ENCODE results near the gene THADA.

Gene THADA

DNA sequence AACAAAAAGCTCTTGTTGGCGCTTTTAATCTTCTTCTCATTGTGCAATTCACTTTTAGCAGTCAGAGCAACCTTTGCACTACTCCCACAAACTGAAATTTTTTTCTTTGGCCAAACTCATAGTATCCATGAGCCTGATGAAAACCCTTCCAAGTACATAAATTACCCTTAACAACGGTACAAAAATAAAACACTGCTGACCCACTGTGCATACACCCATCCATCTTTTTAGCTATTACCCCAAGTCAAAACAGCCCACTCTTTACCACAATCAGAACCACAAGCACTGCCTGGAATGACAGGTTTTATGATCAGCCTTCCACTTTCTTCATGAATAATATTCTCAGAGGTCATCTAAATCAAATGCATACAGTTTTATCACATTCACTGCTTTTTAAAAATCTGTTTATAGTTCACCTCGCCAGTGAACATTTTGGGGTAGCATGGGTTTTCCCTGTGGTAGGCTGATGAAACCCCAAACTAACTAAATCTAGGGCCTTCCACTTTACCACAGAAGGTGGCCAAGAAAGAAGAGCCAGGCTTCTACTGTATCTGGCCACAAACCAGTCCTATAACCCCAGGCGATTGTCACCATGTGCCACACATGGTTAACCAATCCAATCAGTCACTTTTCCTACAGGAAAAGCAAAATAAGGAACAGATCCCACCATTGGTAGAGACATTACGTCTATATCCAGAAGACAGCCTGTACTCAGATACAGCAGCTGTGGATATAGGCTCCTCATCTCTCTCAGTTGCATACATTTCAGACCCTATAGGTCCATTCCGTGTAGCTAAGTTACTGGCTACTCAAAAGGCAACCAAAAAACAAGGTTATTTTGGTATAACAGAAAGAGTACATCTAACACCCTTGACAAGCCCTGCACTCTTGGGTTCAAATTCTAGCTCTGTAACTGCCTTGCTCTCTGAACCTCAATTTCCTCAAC is 171.3 kb downstream of the THADA start:
- no peak overlapping the region for H3K27ac ChIP-seq (ENCODE audit: low read length)
- H3K9ac ChIP-seq (ENCODE audit: low read length in 2 of 2), result no peak overlapping the region
- H3K9me3 ChIP-seq (ENCODE audit: control insufficient read depth in 2 of 2, low read length in 2 of 2), result no peaks in the 10 kb centered on the region
- no peaks in the 10 kb centered on the region for H3K27me3 ChIP-seq (ENCODE audit: control insufficient read depth in 1 of 2, insufficient read depth in 2 of 2, low read length in 2 of 2)
- no peak overlapping the region for H3K4me3 ChIP-seq (ENCODE audit: low read length in 2 of 2)
- no peaks in the 10 kb centered on the region for H3K36me3 ChIP-seq (ENCODE audit: control insufficient read depth in 2 of 2, insufficient read depth in 2 of 2, low read length in 2 of 2)
- no peaks in the 10 kb centered on the region for H3K4me1 ChIP-seq (ENCODE audit: control insufficient read depth, insufficient read depth, low read length)

DNA sequence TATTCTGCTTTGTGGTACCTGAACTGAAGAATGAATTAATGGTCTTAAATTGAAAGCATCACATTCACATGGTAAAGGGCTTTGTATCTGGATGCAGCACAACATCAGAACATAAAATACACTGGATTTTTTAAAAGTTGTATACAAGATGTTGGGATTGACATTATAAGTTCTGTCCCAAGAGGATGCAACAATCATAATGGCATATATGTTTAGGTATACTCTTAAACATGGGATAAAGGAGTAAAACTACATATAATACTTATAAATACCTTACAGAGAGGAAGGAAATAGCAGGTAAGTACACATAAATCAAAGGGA is 171.9 kb downstream of the THADA start:
- Histone ChIP-seq H3K4me1 (ENCODE audit: control insufficient read depth, insufficient read depth, low read length) (no peaks in the 10 kb centered on the region), H3K27me3 (ENCODE audit: control insufficient read depth in 1 of 2, insufficient read depth in 2 of 2, low read length in 2 of 2) (no peaks in the 10 kb centered on the region), H3K27ac (ENCODE audit: low read length) (no peak overlapping the region)

DNA sequence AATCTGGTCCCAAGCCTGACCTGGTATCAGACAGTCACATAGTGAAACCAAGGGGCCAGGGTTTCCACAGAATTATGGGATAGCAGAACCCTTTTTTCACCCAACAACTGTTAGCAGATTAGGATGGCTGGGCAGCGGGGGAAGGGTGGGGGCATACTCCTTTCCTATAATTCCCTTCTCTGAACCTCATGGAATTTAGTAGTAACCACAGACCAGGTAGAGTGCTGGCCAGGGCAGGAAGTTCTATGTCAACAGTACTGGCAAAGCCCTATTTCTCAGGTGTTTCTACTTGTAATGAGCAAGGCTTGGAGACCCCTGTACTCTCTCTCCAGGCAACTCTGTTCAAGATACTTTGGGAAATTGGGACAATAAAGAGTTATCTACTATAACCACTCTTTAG is 174.6 kb downstream of the THADA start:
- H3K27me3 ChIP-seq (ENCODE audit: control insufficient read depth in 1 of 2, insufficient read depth in 2 of 2, low read length in 2 of 2), result no peaks in the 10 kb centered on the region
- H3K36me3 ChIP-seq (ENCODE audit: control insufficient read depth in 2 of 2, insufficient read depth in 2 of 2, low read length in 2 of 2), result no peaks in the 10 kb centered on the region
- H3K9me3 ChIP-seq (ENCODE audit: control insufficient read depth in 2 of 2, low read length in 2 of 2), result no peaks in the 10 kb centered on the region
- H3K4me1 ChIP-seq (ENCODE audit: control insufficient read depth, insufficient read depth, low read length), result no peaks in the 10 kb centered on the region
- no peak overlapping the region for H3K9ac ChIP-seq (ENCODE audit: low read length in 2 of 2)
- no peak overlapping the region for H3K27ac ChIP-seq (ENCODE audit: low read length)
- no peak overlapping the region for H3K4me3 ChIP-seq (ENCODE audit: low read length in 2 of 2)

More for the DNA sequence above, 171.9 kb downstream of the THADA start:
- Histone ChIP-seq H3K4me3 (ENCODE audit: low read length in 2 of 2) (no peak overlapping the region), H3K9ac (ENCODE audit: low read length in 2 of 2) (no peak overlapping the region), H3K9me3 (ENCODE audit: control insufficient read depth in 2 of 2, low read length in 2 of 2) (no peaks in the 10 kb centered on the region), H3K36me3 (ENCODE audit: control insufficient read depth in 2 of 2, insufficient read depth in 2 of 2, low read length in 2 of 2) (no peaks in the 10 kb centered on the region)

DNA sequence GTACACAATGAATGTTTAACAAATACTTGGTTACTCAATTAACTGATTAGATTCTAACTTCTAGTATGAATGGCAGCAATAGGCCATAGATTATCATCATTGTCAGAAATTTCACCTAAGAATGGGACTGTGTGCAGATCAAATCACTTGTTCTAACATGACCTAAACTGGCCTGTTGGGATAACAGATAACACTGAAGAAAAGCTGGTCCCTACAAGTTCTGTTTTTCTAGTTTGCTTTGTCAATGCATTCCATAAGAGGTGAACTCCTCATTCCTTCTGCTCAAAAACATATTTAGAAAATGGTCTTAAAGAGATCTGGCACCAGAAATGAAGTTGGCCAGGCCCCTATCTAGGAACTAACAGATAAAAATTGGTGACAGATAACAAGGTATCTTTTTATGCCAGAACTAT is 175.4 kb downstream of the THADA start:
- Histone ChIP-seq H3K9me3 (ENCODE audit: control insufficient read depth in 2 of 2, low read length in 2 of 2) (no peaks in the 10 kb centered on the region), H3K4me1 (ENCODE audit: control insufficient read depth, insufficient read depth, low read length) (peaks cover 3% of the 10 kb centered on the region), H3K9ac (ENCODE audit: low read length in 2 of 2) (no peak overlapping the region), H3K36me3 (ENCODE audit: control insufficient read depth in 2 of 2, insufficient read depth in 2 of 2, low read length in 2 of 2) (no peaks in the 10 kb centered on the region), H3K4me3 (ENCODE audit: low read length in 2 of 2) (no peak overlapping the region), H3K27me3 (ENCODE audit: control insufficient read depth in 1 of 2, insufficient read depth in 2 of 2, low read length in 2 of 2) (no peaks in the 10 kb centered on the region), H3K27ac (ENCODE audit: low read length) (no peak overlapping the region)

DNA sequence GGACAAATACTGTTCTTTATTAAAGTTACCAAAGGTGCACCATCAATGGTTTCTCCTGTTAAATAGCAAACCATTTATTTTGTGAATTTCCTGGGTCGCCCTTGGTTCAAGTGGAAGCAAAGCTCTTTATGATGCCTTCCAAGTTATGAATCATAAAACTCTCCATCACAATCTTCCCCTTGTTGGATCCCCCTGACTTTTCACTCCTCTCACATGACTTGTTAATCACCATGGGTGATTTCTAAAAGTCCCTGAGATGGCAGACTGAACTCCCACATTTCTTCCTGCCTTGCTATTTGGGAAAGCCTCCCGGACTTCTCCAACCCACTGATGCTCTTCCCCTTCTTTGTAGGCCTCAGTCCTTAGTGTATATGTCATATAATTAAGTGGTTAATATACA is 176.0 kb downstream of the THADA start:
- Histone ChIP-seq H3K27ac (ENCODE audit: low read length) (no peak overlapping the region), H3K4me3 (ENCODE audit: low read length in 2 of 2) (no peak overlapping the region), H3K4me1 (ENCODE audit: control insufficient read depth, insufficient read depth, low read length) (peaks cover 7% of the 10 kb centered on the region), H3K9ac (ENCODE audit: low read length in 2 of 2) (no peak overlapping the region), H3K36me3 (ENCODE audit: control insufficient read depth in 2 of 2, insufficient read depth in 2 of 2, low read length in 2 of 2) (no peaks in the 10 kb centered on the region), H3K27me3 (ENCODE audit: control insufficient read depth in 1 of 2, insufficient read depth in 2 of 2, low read length in 2 of 2) (no peaks in the 10 kb centered on the region), H3K9me3 (ENCODE audit: control insufficient read depth in 2 of 2, low read length in 2 of 2) (no peaks in the 10 kb centered on the region)

DNA sequence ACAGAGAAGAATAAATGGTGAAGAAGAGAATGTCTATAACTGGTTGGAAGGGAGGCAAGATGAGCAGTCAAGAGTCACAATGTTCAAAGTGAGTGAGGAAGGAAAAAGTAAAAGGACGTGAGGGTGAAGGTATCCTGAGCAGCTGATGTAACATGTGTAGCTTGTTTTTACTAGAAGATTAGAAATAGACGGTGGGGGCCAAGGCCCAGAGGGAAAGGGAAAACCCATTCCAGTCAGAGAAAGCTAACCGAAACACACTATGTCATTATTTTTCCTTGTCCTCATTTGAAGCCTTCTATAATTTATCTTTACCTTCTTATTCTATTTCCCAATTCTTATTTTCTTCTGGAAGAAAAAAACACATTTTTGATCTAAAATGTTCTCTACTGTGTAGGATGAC is 176.6 kb downstream of the THADA start:
- H3K4me3 ChIP-seq (ENCODE audit: low read length in 2 of 2), result no peak overlapping the region
- no peaks in the 10 kb centered on the region for H3K9me3 ChIP-seq (ENCODE audit: control insufficient read depth in 2 of 2, low read length in 2 of 2)
- no peak overlapping the region for H3K9ac ChIP-seq (ENCODE audit: low read length in 2 of 2)
- H3K4me1 ChIP-seq (ENCODE audit: control insufficient read depth, insufficient read depth, low read length), result peaks cover 7% of the 10 kb centered on the region
- no peak overlapping the region for H3K27ac ChIP-seq (ENCODE audit: low read length)
- H3K36me3 ChIP-seq (ENCODE audit: control insufficient read depth in 2 of 2, insufficient read depth in 2 of 2, low read length in 2 of 2), result no peaks in the 10 kb centered on the region
- no peaks in the 10 kb centered on the region for H3K27me3 ChIP-seq (ENCODE audit: control insufficient read depth in 1 of 2, insufficient read depth in 2 of 2, low read length in 2 of 2)

DNA sequence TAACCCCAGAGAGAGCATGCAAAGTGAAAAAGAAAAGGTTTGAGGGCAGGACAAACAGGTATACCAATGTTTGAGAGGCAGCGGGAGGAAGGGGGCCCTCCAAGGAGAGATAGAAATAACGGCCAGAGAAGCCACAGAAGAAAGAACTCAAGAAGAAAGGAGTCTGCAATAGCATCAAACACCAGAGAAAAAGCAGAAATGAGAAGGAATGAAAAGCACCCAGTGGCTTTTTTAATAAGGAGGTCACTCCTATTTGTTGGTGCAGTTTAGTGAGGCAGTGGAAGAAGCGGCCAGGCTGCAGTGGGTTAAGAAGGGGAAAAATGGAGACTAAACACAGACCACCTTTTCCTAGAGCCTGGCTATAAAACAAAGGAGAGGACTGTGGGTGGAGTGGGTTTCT is 177.2 kb downstream of the THADA start:
- Histone ChIP-seq H3K27ac (ENCODE audit: low read length) (no peak overlapping the region), H3K36me3 (ENCODE audit: control insufficient read depth in 2 of 2, insufficient read depth in 2 of 2, low read length in 2 of 2) (no peaks in the 10 kb centered on the region), H3K4me1 (ENCODE audit: control insufficient read depth, insufficient read depth, low read length) (peaks cover 7% of the 10 kb centered on the region), H3K4me3 (ENCODE audit: low read length in 2 of 2) (no peak overlapping the region), H3K9me3 (ENCODE audit: control insufficient read depth in 2 of 2, low read length in 2 of 2) (no peaks in the 10 kb centered on the region), H3K9ac (ENCODE audit: low read length in 2 of 2) (no peak overlapping the region), H3K27me3 (ENCODE audit: control insufficient read depth in 1 of 2, insufficient read depth in 2 of 2, low read length in 2 of 2) (no peaks in the 10 kb centered on the region)

DNA sequence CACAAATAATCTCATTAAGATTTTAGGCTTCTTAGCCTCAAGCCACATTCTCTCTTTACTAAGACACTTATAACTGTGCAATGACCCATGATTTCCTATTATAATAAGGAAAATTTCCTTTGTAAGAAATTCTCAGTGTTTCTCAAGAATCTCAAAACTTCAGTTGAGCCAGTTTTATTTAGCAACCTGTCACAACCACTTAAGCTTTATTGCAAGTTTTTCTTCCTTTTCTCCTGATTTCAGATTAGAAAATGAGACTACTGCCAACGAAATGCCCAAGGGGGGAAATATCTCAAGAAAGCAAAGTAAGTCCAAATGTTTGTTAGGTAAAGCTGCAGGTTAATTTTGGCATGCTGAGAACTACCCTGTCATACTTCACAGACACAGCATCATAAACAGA is 178.5 kb downstream of the THADA start:
- Histone ChIP-seq H3K27me3 (ENCODE audit: control insufficient read depth in 1 of 2, insufficient read depth in 2 of 2, low read length in 2 of 2) (no peaks in the 10 kb centered on the region), H3K9ac (ENCODE audit: low read length in 2 of 2) (no peak overlapping the region), H3K4me3 (ENCODE audit: low read length in 2 of 2) (no peak overlapping the region), H3K4me1 (ENCODE audit: control insufficient read depth, insufficient read depth, low read length) (peaks cover 7% of the 10 kb centered on the region), H3K27ac (ENCODE audit: low read length) (no peak overlapping the region), H3K36me3 (ENCODE audit: control insufficient read depth in 2 of 2, insufficient read depth in 2 of 2, low read length in 2 of 2) (no peaks in the 10 kb centered on the region), H3K9me3 (ENCODE audit: control insufficient read depth in 2 of 2, low read length in 2 of 2) (no peaks in the 10 kb centered on the region)

DNA sequence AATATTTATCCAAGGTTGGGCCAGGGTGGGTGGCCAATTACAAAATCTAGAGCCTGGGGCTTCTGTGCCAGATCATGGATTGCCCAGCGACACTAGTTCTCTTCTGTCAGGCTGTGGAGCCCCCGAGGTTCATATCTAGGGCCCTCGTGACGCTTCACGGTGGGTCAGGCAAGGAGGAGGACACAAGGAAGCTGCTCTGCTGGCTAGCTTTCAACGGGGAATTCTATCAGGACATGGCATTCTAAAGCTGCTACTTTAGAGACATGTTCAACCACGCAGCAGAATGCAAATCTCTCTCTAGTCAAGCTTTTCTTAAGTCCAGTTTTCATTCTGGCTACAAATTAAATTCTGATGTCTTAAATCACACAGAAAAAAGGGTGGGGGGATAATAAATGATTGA is 180.2 kb downstream of the THADA start:
- Histone ChIP-seq H3K9ac (ENCODE audit: low read length in 2 of 2) (no peak overlapping the region), H3K36me3 (ENCODE audit: control insufficient read depth in 2 of 2, insufficient read depth in 2 of 2, low read length in 2 of 2) (no peaks in the 10 kb centered on the region), H3K27me3 (ENCODE audit: control insufficient read depth in 1 of 2, insufficient read depth in 2 of 2, low read length in 2 of 2) (no peaks in the 10 kb centered on the region), H3K4me1 (ENCODE audit: control insufficient read depth, insufficient read depth, low read length) (peaks cover 7% of the 10 kb centered on the region), H3K27ac (ENCODE audit: low read length) (peak overlapping the region; percentile 42), H3K9me3 (ENCODE audit: control insufficient read depth in 2 of 2, low read length in 2 of 2) (no peaks in the 10 kb centered on the region), H3K4me3 (ENCODE audit: low read length in 2 of 2) (no peak overlapping the region)

DNA sequence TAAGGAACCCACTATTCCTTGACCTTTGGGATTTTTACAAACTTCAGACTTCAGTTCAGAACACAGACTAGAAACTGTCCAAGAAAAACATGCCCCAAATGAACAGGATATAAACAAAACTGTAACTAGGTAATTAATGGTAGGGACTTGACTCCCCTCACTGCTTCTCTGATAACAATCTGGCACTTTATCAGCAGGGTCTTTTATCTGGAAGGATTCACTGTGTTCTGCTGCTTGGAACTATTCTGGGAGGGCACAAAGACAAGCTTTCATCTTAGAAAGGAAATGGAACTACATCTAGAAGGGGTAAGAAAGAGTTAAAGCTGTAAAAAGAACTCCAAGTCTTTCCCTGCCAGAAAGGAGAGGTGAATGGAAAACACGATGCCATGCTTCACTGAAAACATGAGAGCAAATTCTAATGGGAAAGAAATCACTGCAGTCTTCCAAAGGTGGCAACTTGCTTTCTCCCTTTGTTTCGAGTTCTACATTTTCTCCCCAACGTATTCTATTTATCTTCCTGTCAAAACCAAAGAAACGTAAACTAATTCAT is 181.2 kb downstream of the THADA start:
- H3K27ac ChIP-seq (ENCODE audit: low read length), result peak overlapping the region; percentile 31
- no peaks in the 10 kb centered on the region for H3K36me3 ChIP-seq (ENCODE audit: control insufficient read depth in 2 of 2, insufficient read depth in 2 of 2, low read length in 2 of 2)
- H3K9ac ChIP-seq (ENCODE audit: low read length in 2 of 2), result no peak overlapping the region
- H3K9me3 ChIP-seq (ENCODE audit: control insufficient read depth in 2 of 2, low read length in 2 of 2), result no peaks in the 10 kb centered on the region
- no peak overlapping the region for H3K4me3 ChIP-seq (ENCODE audit: low read length in 2 of 2)
- H3K27me3 ChIP-seq (ENCODE audit: control insufficient read depth in 1 of 2, insufficient read depth in 2 of 2, low read length in 2 of 2), result no peaks in the 10 kb centered on the region
- H3K4me1 ChIP-seq (ENCODE audit: control insufficient read depth, insufficient read depth, low read length), result peaks cover 7% of the 10 kb centered on the region

DNA sequence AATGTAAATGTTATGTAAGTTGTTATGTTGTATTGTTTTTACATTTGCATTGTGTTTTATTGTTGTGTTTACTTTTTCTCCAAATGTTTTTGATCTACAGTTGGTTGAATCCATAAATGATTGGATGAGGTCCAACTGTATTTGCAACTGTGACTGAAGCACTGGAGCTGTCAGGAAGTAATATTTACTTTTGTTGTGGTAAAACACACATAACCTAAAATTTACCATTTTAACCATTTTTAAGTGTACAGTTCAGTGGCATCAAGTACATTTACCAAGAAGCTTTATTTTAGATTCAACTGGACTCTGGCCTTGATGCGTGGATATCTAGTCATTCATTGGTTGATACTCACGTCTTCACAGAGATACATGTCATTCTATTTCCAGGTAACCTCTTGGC is 181.8 kb downstream of the THADA start:
- Histone ChIP-seq H3K9ac (ENCODE audit: low read length in 2 of 2) (no peak overlapping the region), H3K36me3 (ENCODE audit: control insufficient read depth in 2 of 2, insufficient read depth in 2 of 2, low read length in 2 of 2) (no peaks in the 10 kb centered on the region), H3K27ac (ENCODE audit: low read length) (no peak overlapping the region), H3K9me3 (ENCODE audit: control insufficient read depth in 2 of 2, low read length in 2 of 2) (no peaks in the 10 kb centered on the region), H3K4me1 (ENCODE audit: control insufficient read depth, insufficient read depth, low read length) (peaks cover 7% of the 10 kb centered on the region), H3K27me3 (ENCODE audit: control insufficient read depth in 1 of 2, insufficient read depth in 2 of 2, low read length in 2 of 2) (no peaks in the 10 kb centered on the region), H3K4me3 (ENCODE audit: low read length in 2 of 2) (no peak overlapping the region)

Measured in stomach smooth muscle (tissue), 2 donors.